Stimulated activated CD4-positive, alpha-beta T cell treated with anti-CD3 and anti-CD28 coated beads, Interleukin-15, amount 100 ng/mL, for 24 hours (primary cell): ENCODE results near the gene FAM76B.

Experiments
- DNase-seq: peaks from one replicate; pipeline ENCODE4 v3.0.0-alpha.2; 2020

Gene FAM76B

DNA sequence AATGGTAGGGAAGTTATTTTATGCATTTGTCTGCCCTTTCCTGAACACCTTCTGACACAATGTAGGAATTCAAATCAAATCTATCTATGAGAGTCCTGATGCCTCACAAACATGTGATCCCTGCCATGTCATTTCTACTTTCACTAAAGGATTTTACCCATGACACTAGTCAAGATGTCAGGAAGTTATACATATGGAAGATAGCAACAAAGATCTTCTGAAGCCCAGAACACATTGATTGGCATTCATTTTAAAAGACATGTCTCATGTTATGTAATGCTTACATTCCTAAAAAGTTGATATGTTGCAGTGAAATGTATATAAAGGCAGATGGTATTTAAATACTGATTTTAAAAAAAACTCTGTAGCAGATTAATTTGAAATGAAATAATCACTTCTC lies 61.5 kb downstream of the FAM76B start:
- DNase-seq = no peak

DNA sequence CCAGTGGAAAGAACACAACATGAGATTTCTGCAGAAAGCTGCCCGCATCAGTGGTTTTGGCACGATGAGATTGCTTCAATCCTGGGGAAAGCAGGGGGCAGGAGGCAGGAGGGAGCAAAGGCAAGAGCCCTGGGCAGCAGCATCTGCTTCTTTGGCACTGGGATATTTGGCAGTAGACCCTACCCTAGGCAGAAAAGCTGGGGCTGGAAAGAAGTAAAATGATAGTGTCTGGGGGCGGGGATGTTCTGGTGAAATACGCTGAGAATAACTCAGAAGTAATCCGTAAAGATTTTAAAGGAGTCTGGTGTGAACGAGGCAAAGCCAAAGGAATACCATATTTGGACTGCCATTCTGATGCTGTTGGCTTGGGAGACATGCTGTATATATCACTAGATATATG lies 62.0 kb downstream of the FAM76B start:
- DNase-seq = no peak

DNA sequence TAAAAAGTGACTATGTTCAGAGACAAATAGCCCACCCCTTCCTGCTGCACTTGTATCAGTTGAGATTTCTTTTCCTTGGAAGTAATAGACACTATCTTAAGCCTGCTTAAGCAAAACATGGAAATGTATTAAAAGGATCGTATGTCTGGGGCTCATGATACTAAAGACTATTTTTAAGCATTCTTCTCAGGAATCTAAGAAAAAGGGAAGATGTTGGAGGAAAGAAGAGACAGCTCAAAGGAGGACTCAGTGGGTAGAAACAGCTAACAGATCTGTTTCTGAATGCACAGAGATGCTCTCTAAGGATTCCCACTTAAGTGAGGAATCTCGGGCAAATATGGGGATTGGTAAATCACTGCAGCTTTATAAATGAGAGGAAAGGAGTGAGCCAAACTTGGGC lies 62.5 kb downstream of the FAM76B start:
- no peak for DNase-seq

DNA sequence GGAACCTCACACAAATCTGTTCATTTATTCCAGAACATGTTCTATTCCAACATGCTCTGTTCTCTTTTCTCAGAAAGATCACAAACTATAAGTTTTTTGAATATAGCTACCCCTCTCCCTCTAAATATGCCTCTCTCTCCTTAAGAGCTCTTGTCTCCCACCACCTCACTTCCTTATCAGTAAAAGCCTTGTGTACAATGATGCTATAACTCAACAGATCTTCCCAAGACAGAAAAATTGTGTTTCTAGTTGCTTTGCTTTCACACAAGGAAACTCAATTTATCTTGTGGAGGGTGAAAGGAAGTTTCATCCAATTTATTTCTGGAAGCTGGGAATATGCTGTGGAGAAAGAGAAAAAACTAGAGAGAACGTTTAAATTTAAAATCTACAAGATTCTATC lies 64.4 kb downstream of the FAM76B start:
- DNase-seq = no peak

DNA sequence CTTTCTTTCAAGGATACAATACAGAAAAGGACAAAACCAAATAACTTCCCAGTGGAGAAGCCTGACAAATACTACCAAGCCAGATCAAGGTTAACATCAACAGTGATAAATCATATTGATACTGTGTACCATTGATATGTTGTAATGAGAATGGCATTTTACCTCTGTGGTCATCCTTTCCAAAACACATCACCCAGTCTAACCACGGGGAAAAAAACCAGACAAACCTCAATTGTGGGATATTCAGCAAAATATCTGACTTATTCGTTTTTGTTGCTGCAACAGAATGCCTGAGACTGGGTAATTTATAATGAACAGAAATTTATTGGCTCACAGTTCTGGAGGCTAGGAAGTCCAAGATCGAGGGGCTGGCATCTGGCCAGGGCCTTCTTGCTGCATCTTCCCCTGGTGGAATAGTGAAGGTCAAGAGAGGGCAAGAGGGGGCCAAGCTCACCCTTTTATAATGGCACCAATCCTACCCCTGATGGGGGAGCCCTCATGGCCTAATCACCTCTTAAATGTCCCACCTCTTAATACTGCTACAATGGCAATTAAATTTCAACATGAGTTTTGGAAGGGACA lies 66.1 kb downstream of the FAM76B start:
- no peak for DNase-seq

DNA sequence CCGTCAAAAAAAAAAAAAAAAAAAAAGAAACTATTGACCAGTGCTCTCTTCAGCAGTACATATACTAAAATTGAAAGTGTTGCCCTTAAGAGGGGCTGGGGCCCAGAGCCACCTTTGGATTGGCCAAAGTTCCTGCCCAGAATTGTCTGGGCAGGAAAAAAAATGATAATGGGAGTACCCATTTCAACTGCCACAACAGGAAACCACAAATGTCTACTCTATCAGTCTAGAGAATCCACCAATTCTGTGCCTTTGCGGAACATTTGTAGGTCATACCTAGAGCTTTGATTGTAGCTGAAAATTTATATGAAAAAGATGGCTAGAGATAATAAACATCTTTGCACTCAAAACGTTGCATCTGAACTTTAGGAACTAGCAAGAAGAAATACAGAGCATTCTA lies 69.4 kb downstream of the FAM76B start:
- DNase-seq = no peak
